SK-N-SH (cell line): ENCODE results near the gene C5orf63.

ENCODE experiments used
- SMC3 ChIP-seq: IDR thresholded peaks from 2 replicates; pipeline ENCODE4 v1.6.1; 2012; ENCODE audit warnings: low read depth, low read length, improper control_type of control experiment
- YY1 ChIP-seq: IDR thresholded peaks from 2 replicates; pipeline ENCODE4 v1.4.0; 2012; ENCODE audit warnings: low read depth, mild to moderate bottlenecking

DNA sequence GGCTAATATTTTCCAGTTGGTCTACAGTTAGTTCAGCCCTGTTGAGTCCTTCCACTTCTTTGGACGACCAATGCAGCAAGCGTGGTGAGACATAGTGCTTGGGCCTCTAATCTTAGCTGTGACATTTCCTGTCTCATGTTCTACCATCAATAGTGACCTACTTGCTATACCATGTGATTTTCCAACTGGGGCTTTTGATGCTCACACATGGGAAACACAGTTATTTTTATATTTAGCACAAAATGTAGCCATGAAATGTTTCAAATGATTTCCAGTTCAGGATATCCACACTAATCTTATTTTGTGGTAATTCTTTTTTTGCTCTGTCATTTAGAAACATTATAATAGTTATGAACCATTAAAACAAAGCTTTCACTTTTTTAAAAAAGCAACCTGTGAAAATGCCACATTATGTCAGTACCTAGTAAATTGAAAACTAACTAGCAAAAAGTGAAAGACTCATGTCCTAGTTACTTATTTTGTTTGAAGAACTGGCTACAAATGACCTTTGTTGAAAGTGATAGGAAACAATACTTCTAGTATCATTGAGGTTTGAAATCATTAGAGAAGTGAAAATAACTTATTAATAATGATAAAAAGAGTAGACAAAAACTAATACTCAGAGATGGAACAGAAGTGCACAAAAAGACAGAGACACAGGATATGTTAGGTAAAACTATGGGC, 61.2 kb downstream of the C5orf63 start:
- no peak for TF ChIP-seq SMC3
- no peak for TF ChIP-seq YY1
